Measurements from ENCODE around the gene RAP1B.
"Not testable (repeated sequence)": the region's sequence is repeated elsewhere in the genome, so short reads cannot be mapped to it uniquely, and the experiment has no call there.

Gene RAP1B

GRCh38 chr12:68631227-68631626, 20.5 kb downstream of the RAP1B start:
- H3K36me3 Mint-ChIP-seq (ENCODE audit: low read depth), result peaks cover 53% of the 10 kb centered on the region

GRCh38 chr12:68632486-68632885, 21.8 kb downstream of the RAP1B start:
- intact Hi-C loops (cut with micrococcal nuclease), result no loop called here
- Mint-ChIP-seq H3K4me3 (no peak overlapping the region), H3K36me3 (ENCODE audit: low read depth) (peaks cover 40% of the 10 kb centered on the region), H3K27me3 (no peaks in the 10 kb centered on the region), H3K27ac (no peak overlapping the region), H3K4me1 (ENCODE audit: low read depth) (peaks cover 51% of the 10 kb centered on the region), H3K9me3 (no peaks in the 10 kb centered on the region)

More at GRCh38 chr12:68631227-68631626, 20.5 kb downstream of the RAP1B start:
- Mint-ChIP-seq H3K4me3 (no peak overlapping the region), H3K27me3 (no peaks in the 10 kb centered on the region), H3K9me3 (no peaks in the 10 kb centered on the region), H3K4me1 (ENCODE audit: low read depth) (peaks cover 63% of the 10 kb centered on the region), H3K27ac (no peak overlapping the region)
- intact Hi-C loops (cut with micrococcal nuclease), result no loop called here

GRCh38 chr12:68633614-68634558, 23.2 kb downstream of the RAP1B start:
- no peaks in the 10 kb centered on the region for H3K27me3 Mint-ChIP-seq
- peaks cover 48% of the 10 kb centered on the region for H3K4me1 Mint-ChIP-seq (ENCODE audit: low read depth)
- peak overlapping the region; percentile 34 for H3K27ac Mint-ChIP-seq
- no peak overlapping the region for H3K4me3 Mint-ChIP-seq
- peaks cover 30% of the 10 kb centered on the region for H3K36me3 Mint-ChIP-seq (ENCODE audit: low read depth)
- H3K9me3 Mint-ChIP-seq, result no peaks in the 10 kb centered on the region
- intact Hi-C loops (cut with micrococcal nuclease), result no loop called here

DNA sequence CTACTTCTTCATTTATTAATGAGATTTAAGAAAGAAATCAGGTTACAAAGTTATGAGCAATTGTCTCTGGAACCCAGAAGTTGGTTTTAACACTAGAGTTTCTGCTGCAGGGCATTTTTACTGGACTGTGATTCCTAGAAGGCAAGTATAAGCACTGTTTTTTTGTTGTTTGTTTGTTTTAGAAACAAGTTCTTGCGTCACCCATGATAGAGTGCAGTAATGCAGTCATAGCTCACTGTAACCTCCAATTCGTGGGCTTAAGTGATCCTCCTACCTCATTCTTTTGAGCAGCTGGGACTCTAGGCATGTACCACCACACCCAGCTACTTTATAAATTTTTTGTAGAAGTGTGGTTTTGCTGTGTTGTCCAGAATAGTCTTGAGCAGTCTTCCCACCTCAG, 25.6 kb downstream of the RAP1B start:
- Mint-ChIP-seq H3K4me1 (ENCODE audit: low read depth) (peaks cover 52% of the 10 kb centered on the region), H3K27ac (no peak overlapping the region), H3K27me3 (no peaks in the 10 kb centered on the region), H3K36me3 (ENCODE audit: low read depth) (peaks cover 24% of the 10 kb centered on the region), H3K9me3 (no peaks in the 10 kb centered on the region), H3K4me3 (no peak overlapping the region)
- intact Hi-C loops (cut with micrococcal nuclease), result no loop called here

- H3K27me3 Mint-ChIP-seq; H3K27ac Mint-ChIP-seq; intact Hi-C loops (cut with micrococcal nuclease); H3K4me3 Mint-ChIP-seq; H3K9me3 Mint-ChIP-seq: not testable (repeated sequence)
- Mint-ChIP-seq H3K4me1 (ENCODE audit: low read depth) (peaks cover 48% of the 10 kb centered on the region), H3K36me3 (ENCODE audit: low read depth) (peaks cover 21% of the 10 kb centered on the region)
Observed at GRCh38 chr12:68637439-68637838, 26.7 kb downstream of the RAP1B start.

DNA sequence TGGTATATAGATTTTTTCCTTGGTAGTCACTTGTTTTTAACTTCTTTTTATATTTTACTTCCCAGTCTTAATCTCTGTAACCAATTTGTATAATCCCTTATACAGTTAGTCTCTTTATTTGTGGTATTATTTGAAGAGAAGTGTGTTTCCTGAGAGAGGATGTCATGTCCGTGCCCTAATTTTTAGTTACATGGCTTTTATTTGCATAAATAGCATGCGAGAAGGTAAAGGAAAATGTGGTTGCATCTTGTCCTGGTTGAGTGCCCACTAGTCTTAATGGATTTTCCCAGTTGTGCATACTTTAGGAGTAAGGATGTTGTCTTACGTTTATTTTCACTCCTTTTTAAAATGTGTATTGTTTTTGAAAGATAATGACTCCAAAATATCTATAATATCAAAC, 27.5 kb downstream of the RAP1B start:
- Mint-ChIP-seq H3K36me3 (ENCODE audit: low read depth) (peaks cover 22% of the 10 kb centered on the region), H3K27ac (no peak overlapping the region), H3K4me1 (ENCODE audit: low read depth) (peaks cover 45% of the 10 kb centered on the region)

DNA sequence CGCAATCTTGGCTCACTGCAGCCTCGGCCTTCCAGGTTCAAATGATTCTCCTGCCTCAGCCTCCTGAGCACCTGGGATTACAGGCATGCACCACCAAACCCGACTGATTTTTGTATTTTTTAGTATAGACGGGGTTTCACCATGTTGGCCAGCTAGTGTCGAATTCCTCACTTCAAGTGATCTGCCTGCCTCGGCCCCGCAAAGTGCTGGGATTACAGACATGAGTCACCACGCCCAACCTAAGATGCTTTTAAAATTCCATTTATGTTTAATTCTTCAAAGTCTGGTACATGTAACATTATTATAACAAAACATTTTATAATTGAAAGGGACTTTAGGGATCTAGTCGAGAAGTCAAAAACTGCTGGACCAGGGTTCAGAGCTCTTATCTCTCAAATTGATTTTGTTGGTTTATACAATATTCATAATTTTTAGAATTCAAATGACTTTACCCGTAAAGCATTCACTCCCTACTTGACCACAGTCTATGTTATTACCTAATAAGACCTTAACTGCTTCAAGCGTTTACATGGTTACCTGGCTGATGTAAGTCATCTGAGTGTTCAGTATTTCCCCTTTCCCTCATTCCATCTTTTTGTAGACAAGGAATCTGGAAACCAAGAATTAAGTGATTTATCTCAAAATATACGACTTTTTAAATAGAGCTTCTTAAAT, 28.2 kb downstream of the RAP1B start:
- Mint-ChIP-seq H3K27me3 (no peaks in the 10 kb centered on the region), H3K4me3 (no peak overlapping the region), H3K36me3 (ENCODE audit: low read depth) (peaks cover 21% of the 10 kb centered on the region), H3K4me1 (ENCODE audit: low read depth) (peaks cover 38% of the 10 kb centered on the region), H3K9me3 (no peaks in the 10 kb centered on the region), H3K27ac (no peak overlapping the region)
- intact Hi-C loops (cut with micrococcal nuclease), result no loop called here

More for the DNA sequence above, 27.5 kb downstream of the RAP1B start:
- no peaks in the 10 kb centered on the region for H3K9me3 Mint-ChIP-seq
- intact Hi-C loops (cut with micrococcal nuclease), result no loop called here
- H3K4me3 Mint-ChIP-seq, result no peak overlapping the region
- H3K27me3 Mint-ChIP-seq, result no peaks in the 10 kb centered on the region

DNA sequence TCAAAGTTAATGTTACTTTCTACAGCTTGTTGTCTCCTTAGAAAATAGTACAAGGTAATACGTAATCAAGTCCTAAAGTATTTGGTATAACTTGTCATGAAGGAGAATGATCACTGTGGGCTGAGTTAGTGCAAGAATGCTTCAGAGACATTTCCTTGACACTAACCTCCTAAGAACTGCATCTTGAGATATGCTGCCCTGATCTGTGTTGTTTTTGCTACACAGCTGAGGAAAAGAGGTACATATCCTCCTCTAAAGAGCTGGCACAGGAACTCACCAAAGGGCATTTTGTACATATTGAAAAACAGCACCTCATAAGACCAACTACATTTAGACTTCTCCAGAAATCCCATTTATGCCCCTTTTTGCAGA, 28.7 kb downstream of the RAP1B start:
- H3K36me3 Mint-ChIP-seq (ENCODE audit: low read depth), result peaks cover 26% of the 10 kb centered on the region
- no peak overlapping the region for H3K27ac Mint-ChIP-seq
- H3K4me1 Mint-ChIP-seq (ENCODE audit: low read depth), result peaks cover 32% of the 10 kb centered on the region
- H3K9me3 Mint-ChIP-seq, result no peaks in the 10 kb centered on the region
- no peaks in the 10 kb centered on the region for H3K27me3 Mint-ChIP-seq
- H3K4me3 Mint-ChIP-seq, result no peak overlapping the region
- intact Hi-C loops (cut with micrococcal nuclease), result no loop called here

GRCh38 chr12:68641138-68641537, 30.4 kb downstream of the RAP1B start:
- peaks cover 28% of the 10 kb centered on the region for H3K4me1 Mint-ChIP-seq (ENCODE audit: low read depth)
- no peak overlapping the region for H3K4me3 Mint-ChIP-seq
- H3K27ac Mint-ChIP-seq, result no peak overlapping the region
- intact Hi-C loops (cut with micrococcal nuclease), result no loop called here
- H3K36me3 Mint-ChIP-seq (ENCODE audit: low read depth), result peaks cover 40% of the 10 kb centered on the region
- no peaks in the 10 kb centered on the region for H3K27me3 Mint-ChIP-seq
- no peaks in the 10 kb centered on the region for H3K9me3 Mint-ChIP-seq

- Mint-ChIP-seq H3K27me3 (no peaks in the 10 kb centered on the region), H3K4me1 (ENCODE audit: low read depth) (peaks cover 18% of the 10 kb centered on the region), H3K9me3 (no peaks in the 10 kb centered on the region), H3K27ac (no peak overlapping the region), H3K36me3 (ENCODE audit: low read depth) (peaks cover 56% of the 10 kb centered on the region), H3K4me3 (no peak overlapping the region)
- intact Hi-C loops (cut with micrococcal nuclease), result no loop called here
Observed at GRCh38 chr12:68646484-68646883, 35.8 kb downstream of the RAP1B start.

GRCh38 chr12:68647507-68647906, 36.8 kb downstream of the RAP1B start:
- Mint-ChIP-seq H3K36me3 (ENCODE audit: low read depth) (peaks cover 62% of the 10 kb centered on the region), H3K9me3 (no peaks in the 10 kb centered on the region), H3K4me1 (ENCODE audit: low read depth) (peaks cover 15% of the 10 kb centered on the region), H3K4me3 (no peak overlapping the region), H3K27ac (no peak overlapping the region), H3K27me3 (no peaks in the 10 kb centered on the region)
- intact Hi-C loops (cut with micrococcal nuclease), result no loop called here

GRCh38 chr12:68648179-68648578, 37.5 kb downstream of the RAP1B start:
- intact Hi-C loops (cut with micrococcal nuclease), result no loop called here
- Mint-ChIP-seq H3K4me3 (no peak overlapping the region), H3K27me3 (no peaks in the 10 kb centered on the region), H3K27ac (no peak overlapping the region), H3K4me1 (ENCODE audit: low read depth) (peaks cover 12% of the 10 kb centered on the region), H3K36me3 (ENCODE audit: low read depth) (peaks cover 65% of the 10 kb centered on the region), H3K9me3 (no peaks in the 10 kb centered on the region)

- intact Hi-C loops (cut with micrococcal nuclease), result no loop called here
- Mint-ChIP-seq H3K4me1 (ENCODE audit: low read depth) (peaks cover 5% of the 10 kb centered on the region), H3K27ac (no peak overlapping the region), H3K36me3 (ENCODE audit: low read depth) (peaks cover 44% of the 10 kb centered on the region), H3K9me3 (no peaks in the 10 kb centered on the region), H3K4me3 (no peak overlapping the region), H3K27me3 (no peaks in the 10 kb centered on the region)
Observed at GRCh38 chr12:68665016-68665569, 54.4 kb downstream of the RAP1B start.

GRCh38 chr12:68667291-68667690, 56.6 kb downstream of the RAP1B start:
- H3K9me3 Mint-ChIP-seq, result no peaks in the 10 kb centered on the region
- H3K27me3 Mint-ChIP-seq, result no peaks in the 10 kb centered on the region
- H3K4me3 Mint-ChIP-seq, result no peak overlapping the region
- H3K36me3 Mint-ChIP-seq (ENCODE audit: low read depth), result peaks cover 33% of the 10 kb centered on the region
- intact Hi-C loops (cut with micrococcal nuclease), result no loop called here
- peaks cover 11% of the 10 kb centered on the region for H3K4me1 Mint-ChIP-seq (ENCODE audit: low read depth)
- H3K27ac Mint-ChIP-seq, result no peak overlapping the region
